HG02970 (cell line): ENCODE measurements around the gene CASKIN1.

Experiments
- ATAC-seq: cut with Tn5 transposase; IDR thresholded peaks from one replicate; pipeline ENCODE4 v1.9.1; 2021; ENCODE audit warnings: mild to moderate bottlenecking, moderate library complexity, moderate number of reproducible peaks; ENCODE audit not compliant: unreplicated experiment, low FRiP score

CASKIN1 gene

DNA sequence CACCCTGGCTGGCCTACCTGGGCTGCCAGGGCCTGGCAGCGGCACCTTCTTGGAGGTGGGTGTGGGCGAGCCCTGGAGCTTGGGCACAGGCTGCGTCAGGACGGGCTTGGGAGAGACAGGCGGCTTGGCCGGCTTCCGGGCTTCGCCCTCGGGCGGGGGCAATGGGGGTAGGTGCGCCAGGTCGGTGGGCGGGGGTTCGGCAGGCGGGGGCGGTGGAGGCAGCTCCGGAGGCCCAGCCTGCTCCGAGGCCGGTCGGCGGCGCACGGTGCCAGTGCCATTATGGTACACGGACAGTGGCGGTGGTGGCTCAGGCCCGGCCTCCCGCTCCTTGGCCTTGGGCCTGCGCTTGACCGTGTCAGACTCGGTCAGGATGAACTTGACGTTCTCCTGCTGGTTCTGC, 16.8 kb downstream of the CASKIN1 start:
- no peak for ATAC-seq

DNA sequence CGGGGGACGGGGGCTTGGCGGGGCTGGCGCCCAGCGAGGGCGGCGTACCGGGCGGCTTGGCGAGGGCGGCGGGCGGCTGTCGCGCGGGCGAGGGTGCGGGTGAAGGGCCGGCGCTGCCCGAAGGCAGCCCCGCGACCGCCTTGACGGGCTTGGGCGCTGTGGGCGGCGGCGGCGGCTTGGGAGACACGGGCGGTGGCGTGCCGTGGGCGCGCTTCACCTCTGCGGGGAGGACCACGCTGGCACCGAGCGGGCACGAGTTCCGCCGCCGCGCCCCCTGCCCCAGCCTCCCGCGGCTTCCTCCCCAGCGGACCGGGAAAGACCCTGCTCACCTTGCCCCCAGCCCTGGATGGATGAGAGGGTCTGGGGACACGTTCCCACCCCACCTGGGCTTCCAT, 17.3 kb downstream of the CASKIN1 start:
- ATAC-seq, result no peak

- ATAC-seq, result no peak
Measured at GRCh38 chr16:2178321-2179106, 17.9 kb downstream of the CASKIN1 start.

GRCh38 chr16:2177561-2177960, 18.8 kb downstream of the CASKIN1 start:
- no peak for ATAC-seq

GRCh38 chr16:2177101-2177500, 19.3 kb downstream of the CASKIN1 start:
- ATAC-seq, result no peak

- no peak for ATAC-seq
Measured at GRCh38 chr16:2176047-2176446, 20.4 kb downstream of the CASKIN1 start.

DNA sequence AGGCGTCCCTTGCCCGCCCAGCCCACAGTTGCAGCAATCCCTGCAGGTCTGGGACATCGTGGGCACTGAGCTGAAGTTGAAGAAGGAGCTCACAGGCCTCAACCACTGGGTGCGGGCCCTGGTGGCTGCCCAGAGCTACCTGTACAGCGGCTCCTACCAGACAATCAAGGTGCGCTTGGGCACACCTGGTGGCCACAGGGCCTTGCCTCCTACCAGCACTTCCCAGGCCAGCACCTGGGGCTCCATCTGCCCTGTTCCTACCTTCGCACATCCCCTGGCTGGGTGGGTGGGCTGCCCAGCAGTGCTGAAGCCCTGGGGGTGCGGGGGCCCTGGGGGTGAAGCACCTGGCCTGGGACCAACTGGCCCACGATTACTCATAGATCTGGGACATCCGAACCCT, 21.0 kb downstream of the CASKIN1 start:
- ATAC-seq, result no peak

DNA sequence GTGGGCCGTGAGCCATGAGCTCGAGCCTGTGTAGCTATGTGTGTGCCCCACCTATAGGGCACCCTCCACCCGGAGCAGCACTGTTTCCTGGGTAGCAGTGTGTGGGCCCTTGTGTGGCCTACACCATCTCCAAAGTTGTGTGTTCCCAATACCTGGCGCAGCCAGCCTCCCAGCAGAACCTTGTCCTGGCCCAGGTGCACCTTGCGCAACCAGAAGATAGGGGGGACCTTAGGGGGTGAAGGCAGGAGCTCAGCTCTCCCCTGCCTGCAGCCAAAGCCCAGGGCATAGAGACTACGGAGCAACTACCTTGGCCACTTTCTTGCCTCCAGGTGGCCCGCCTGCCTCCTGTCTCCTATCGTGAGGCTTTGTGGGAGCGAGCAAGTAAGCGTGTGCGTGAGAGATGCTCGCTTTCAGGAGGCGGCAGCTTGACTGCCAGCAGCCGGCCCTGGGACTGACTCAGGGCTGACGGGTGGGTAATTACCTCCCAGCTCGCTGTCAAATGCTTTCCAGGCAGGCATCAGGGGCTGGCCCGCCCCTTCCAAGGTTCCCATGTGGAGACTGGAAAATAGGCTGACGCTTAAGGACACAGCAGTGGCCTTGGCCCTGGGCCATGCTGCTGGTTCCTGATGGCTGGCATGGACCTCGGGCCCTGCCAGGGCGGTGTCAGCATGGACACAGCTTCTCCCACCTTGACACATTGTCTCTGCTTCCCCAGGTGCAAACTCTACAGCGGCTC, 21.8 kb downstream of the CASKIN1 start:
- no peak for ATAC-seq

DNA sequence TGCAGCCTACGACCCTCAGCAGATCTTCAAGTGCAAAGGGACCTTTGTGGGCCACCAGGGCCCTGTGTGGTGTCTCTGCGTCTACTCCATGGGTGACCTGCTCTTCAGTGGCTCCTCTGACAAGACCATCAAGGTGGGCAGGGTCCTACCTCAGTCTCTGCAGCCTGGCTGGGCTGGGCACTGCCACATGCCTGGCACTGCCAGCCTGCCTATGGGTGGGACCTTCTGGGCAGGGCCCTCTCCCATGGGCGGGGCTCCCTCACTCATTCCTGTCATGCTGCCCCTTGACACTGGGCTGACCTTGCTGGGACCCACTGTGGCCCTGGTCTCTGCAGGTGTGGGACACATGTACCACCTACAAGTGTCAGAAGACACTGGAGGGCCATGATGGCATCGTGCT, 22.5 kb downstream of the CASKIN1 start:
- ATAC-seq, result no peak

DNA sequence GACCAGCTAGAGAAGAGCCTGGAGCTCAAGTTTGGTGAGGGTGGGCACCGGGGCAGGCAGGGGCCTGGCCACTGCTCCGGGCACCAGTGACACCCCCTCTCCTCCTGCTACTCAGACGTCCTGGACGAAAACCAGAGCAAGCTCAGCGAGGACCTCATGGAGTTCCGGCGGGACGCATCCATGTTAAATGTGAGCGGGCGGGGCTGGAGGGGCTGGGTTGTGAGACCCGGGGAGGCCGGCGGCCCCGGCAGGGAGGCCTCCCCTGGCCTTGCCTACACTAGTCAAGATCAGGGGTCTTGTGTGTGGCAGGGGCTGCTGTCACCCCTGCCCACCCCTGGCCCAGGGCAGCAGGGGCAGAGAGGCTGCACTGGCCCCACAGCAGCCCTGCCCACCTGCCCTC, 23.0 kb downstream of the CASKIN1 start:
- no peak for ATAC-seq

DNA sequence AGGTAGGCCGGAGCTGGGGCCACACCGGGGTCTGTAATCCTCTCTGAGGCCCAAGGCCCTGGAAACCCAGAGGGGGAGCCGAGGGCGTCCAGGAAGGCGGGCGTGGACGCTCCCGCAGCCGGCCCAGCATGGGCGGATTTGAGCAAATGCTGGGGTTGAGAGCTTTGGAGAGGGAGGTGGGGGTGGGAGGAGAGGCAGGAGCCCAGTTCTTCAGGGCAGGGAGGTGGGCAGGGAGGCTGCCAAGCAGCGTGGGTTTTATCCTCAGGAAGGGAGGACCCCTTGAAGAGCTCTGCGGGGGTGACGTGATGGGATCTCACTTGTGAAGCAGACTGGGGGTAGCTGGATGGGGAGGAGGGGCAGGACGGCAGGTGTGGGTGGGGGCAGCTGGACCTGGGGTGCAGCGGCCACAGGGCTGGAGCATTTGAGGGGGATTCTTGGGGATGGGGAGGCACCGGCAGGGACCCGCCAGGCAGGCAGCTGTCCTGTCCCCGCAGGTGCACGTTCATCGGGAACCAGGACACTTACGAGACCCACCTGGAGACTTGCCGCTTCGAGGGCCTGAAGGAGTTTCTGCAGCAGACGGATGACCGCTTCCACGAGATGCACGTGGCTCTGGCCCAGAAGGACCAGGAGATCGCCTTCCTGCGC, 23.6 kb downstream of the CASKIN1 start:
- ATAC-seq, result no peak

DNA sequence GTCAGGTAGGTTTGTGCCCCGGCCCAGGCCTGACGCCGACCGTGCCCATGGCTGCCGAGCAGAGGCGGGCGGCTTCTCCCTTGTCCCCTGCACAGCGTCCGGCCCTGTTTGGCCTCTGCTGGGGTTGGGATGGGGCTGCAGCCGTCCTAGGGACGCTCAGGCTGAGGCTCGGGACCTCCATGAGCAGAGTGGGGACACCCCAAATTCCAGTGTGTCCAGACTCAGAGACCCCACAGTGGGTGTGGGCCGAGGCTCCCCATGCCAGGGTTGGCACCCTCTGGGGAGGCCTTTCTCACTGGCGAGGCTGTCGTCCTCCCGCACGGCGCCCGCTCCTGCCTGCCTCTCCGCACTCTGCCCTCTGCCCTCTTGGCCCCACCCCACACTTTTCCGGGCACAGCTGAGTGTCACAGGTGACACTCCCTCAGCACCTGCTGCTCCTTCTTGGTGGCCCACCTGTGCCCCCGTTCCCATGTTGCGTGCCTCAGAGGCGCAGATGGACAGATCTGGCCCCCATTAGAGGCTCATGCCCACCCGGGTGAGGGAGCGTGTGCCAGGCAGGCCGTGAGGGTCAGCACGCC, 24.7 kb downstream of the CASKIN1 start:
- no peak for ATAC-seq

GRCh38 chr16:2170587-2171435, 25.6 kb downstream of the CASKIN1 start:
- no peak for ATAC-seq

GRCh38 chr16:2170080-2170479, 26.3 kb downstream of the CASKIN1 start:
- ATAC-seq, result no peak

DNA sequence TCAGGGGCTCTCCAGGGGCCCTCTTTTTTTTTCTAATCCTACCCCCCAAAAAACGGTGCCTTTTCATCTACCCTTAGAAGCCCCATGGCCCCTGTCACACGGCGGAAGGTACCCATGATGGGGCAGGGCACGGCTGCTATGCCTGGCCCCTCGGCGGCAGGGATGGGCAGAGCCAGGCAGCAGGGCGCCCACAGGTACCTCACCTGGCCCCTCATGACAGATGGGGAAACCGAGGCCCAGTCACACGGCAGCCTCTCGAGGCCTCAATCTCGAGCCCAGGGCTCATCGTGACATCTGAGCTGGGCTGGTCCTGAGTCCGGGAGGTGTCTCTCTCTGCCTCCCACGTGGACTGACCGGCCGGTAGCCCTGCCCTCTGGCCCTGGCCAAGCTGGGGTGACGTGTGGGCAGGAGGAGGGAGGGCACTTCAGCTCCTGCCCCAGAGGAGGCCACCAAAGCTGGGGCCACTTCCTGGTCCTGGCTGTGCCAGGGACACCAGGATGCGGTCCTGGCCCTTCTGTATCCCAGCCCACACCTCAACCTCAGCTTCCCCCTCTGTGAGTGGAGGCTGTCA, 29.3 kb downstream of the CASKIN1 start:
- no peak for ATAC-seq

DNA sequence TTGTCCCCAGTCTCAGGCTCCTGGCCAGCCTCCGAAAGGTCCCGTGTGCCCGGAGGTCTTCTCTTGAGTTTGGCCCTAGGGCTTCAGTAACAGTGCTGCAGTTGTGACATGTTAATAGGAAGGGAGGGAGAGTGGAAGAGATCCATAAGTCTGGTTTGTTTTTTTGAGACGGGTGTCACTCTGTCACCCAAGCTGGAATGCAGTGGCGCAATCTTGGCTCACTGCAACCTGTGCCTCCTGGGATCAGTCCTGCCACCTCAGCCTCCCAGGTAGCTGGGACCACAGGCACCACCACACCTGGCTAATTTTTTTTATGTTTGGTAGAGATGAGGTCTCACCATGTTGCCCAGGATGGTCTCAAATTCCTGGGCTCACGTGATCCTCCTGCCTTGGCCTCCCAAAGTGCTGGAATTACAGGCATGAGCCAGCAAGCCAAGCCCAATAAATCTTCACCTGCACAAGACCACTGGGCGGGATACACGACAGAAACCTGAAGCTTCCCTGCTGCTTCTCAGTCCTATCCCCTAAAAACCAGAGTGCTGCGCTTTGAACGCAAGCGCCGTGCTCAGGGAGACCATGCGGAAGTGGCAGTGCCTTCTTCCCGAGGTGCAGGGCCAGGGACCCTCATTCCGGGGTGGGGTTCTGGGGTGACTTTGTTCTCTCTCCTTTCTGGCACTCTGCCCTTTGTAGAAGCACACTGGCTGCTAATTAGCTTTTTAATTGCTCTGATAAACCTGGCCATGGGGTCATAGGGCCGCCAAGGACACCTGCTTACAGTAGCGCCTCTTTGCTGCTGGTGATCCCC, 29.9 kb downstream of the CASKIN1 start:
- no peak for ATAC-seq

DNA sequence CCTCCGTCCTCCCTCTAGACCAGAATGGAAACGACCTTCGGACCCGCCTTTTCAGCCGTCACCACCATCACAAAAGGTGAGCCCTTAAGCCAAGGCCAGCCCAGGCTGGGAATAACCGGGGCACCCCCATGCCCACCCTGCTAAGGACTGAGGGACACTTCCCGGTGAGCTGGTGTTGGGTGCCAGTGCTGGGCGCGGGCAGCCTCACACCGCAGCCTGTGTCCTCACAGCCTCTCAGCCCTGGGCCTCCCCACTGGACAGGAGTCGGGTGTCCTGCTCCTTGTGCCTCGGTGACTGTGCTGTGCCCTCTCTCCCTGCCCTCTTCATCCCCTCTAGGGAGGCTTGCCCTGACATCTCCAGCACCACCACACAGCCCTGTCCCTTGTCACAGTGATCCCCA, 30.5 kb downstream of the CASKIN1 start:
- no peak for ATAC-seq

DNA sequence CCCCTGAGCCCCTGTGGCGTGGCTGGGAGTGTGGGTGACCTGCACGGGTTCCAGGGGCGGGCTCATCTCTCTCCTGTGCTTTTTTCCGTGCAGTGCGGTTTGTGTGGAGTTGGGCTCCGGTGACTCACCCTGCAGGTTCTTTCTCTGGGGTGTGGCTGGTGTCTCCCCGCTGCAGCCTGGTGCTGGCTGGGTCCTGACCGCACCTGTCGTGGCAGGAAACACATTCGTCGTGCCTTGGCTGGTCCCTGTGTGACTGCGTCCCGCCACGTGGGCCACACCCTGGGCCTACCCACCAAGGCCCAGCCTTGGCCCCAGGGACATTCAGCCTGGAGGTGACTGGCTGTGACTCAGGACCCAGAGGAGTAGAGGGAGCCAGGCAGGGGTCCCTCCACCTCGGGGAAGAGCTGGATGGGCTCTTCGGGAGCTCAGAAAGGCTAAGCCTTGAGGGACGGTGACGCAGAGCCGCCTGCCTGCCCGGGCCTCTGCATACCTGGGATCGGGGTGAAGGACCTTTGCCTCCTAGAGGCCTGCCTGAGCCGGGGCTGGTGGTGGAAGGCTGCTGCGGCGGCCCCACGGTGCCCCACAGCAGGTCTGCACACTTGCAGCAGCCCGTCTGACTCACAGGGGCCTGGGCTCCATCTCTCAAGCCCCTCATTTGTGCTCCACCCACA, 33.1 kb downstream of the CASKIN1 start:
- no peak for ATAC-seq

GRCh38 chr16:2162676-2163118, 33.7 kb downstream of the CASKIN1 start:
- no peak for ATAC-seq
